ENCODE data around the gene RET.

Gene RET

DNA sequence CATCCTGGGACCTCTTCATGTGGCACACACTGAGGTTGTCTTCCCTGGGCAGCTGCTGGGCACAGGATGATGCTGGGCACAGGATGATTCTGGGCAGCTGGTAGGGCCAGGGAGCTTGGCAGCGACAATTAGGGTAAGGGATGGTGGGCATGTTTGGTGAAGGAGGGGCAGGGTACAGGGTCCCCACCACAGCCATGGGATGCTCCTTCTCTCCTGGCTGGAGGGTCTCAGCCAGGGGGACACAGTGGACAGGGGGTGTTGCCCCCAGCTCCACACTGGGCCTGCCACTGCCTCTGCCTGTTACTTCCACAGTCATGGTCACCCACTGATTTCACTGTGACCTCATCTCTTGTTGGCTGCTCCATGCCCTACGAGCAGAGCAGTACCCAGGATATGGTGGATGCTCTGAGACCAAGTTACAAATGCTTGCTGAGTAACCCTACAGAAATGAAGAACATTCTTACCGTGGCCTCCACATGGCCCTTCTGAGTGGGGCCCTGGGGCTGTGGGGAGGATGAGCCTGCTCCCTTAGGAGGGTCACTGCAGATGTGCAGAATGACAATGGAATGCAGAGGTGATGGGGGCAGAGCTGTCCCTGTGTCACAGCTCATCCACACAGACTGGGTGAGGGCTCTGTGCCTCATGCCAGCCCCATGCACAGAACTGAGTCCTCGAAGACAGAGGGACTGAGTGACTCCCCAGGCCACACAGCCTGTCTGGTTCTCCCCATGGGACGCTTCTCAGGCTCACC, 28.4 kb upstream of the RET start:
- Histone ChIP-seq H3K36me3 (ENCODE audit: control insufficient read depth, low read length) (no peaks in the 10 kb centered on the region), H4K20me1 (ENCODE audit: control insufficient read depth, insufficient read depth, low read depth, low read length) (no peaks in the 10 kb centered on the region), H3K4me1 (ENCODE audit: control insufficient read depth, low read length) (no peaks in the 10 kb centered on the region), H3K27ac (ENCODE audit: low read depth, low read length) (no peak overlapping the region), H3K4me3 (ENCODE audit: low read length) (no peak overlapping the region), H3F3A (ENCODE audit: control insufficient read depth, insufficient read depth) (no peaks in the 10 kb centered on the region), H3K9me2 (replicated peaks; ENCODE audit: control insufficient read depth, low read length) (no peaks in the 10 kb centered on the region), H3K9me3 (ENCODE audit: control insufficient read depth, insufficient read depth, low read length) (no peaks in the 10 kb centered on the region), H3K27me3 (ENCODE audit: control insufficient read depth, low read length) (no peaks in the 10 kb centered on the region; the same call in 1 of the 2 replicates), H3K4me2 (ENCODE audit: low read length) (no peak overlapping the region), H3K79me2 (ENCODE audit: control insufficient read depth, low read length) (no peaks in the 10 kb centered on the region)
- TF ChIP-seq, protein P1, sequence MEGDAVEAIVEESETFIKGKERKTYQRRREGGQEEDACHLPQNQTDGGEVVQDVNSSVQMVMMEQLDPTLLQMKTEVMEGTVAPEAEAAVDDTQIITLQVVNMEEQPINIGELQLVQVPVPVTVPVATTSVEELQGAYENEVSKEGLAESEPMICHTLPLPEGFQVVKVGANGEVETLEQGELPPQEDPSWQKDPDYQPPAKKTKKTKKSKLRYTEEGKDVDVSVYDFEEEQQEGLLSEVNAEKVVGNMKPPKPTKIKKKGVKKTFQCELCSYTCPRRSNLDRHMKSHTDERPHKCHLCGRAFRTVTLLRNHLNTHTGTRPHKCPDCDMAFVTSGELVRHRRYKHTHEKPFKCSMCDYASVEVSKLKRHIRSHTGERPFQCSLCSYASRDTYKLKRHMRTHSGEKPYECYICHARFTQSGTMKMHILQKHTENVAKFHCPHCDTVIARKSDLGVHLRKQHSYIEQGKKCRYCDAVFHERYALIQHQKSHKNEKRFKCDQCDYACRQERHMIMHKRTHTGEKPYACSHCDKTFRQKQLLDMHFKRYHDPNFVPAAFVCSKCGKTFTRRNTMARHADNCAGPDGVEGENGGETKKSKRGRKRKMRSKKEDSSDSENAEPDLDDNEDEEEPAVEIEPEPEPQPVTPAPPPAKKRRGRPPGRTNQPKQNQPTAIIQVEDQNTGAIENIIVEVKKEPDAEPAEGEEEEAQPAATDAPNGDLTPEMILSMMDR (IDR thresholded peaks at IDR 0.05; ENCODE audit: low read depth, low read length, poor library complexity, severe bottlenecking) = no peak
- no peak for TF ChIP-seq EZH2phosphoT487 (IDR thresholded peaks at IDR 0.05; ENCODE audit: borderline replicate concordance, low read length)

DNA sequence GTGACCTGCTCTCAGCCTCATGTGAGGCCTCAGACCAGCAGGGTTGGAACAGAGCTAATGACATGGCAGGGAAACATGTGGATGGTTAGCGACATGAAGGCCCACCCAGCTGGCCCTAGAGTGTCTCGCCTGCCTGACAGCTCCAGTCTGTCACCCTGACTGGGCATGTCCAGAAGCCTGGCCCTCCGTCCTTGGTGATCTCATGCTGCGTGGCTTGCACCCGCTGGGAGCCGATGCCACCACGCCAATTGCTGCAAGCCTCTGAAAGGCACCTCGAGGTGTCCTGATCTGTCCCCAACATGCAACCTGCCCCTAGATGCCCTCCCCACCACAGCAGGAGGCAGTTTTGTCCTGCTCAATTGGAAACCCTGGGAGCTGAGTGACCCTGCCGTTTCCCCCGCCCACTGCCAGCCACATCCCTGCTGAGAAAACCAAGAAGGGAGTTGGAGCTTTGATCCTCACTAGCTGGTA, 27.8 kb upstream of the RET start:
- Histone ChIP-seq H3K27ac (ENCODE audit: low read depth, low read length) (no peak overlapping the region), H3K9me2 (replicated peaks; ENCODE audit: control insufficient read depth, low read length) (no peaks in the 10 kb centered on the region), H3K27me3 (ENCODE audit: control insufficient read depth, low read length) (no peaks in the 10 kb centered on the region; the same call in 1 of the 2 replicates), H3K9me3 (ENCODE audit: control insufficient read depth, insufficient read depth, low read length) (no peaks in the 10 kb centered on the region), H4K20me1 (ENCODE audit: control insufficient read depth, insufficient read depth, low read depth, low read length) (no peaks in the 10 kb centered on the region), H3K4me2 (ENCODE audit: low read length) (no peak overlapping the region), H3K36me3 (ENCODE audit: control insufficient read depth, low read length) (no peaks in the 10 kb centered on the region), H3F3A (ENCODE audit: control insufficient read depth, insufficient read depth) (no peaks in the 10 kb centered on the region), H3K79me2 (ENCODE audit: control insufficient read depth, low read length) (no peaks in the 10 kb centered on the region), H3K4me1 (ENCODE audit: control insufficient read depth, low read length) (no peaks in the 10 kb centered on the region), H3K4me3 (ENCODE audit: low read length) (no peak overlapping the region)
- no peak for TF ChIP-seq EZH2phosphoT487 (IDR thresholded peaks at IDR 0.05; ENCODE audit: borderline replicate concordance, low read length)
- TF ChIP-seq, protein P1 (IDR thresholded peaks at IDR 0.05; ENCODE audit: low read depth, low read length, poor library complexity, severe bottlenecking) = no peak

DNA sequence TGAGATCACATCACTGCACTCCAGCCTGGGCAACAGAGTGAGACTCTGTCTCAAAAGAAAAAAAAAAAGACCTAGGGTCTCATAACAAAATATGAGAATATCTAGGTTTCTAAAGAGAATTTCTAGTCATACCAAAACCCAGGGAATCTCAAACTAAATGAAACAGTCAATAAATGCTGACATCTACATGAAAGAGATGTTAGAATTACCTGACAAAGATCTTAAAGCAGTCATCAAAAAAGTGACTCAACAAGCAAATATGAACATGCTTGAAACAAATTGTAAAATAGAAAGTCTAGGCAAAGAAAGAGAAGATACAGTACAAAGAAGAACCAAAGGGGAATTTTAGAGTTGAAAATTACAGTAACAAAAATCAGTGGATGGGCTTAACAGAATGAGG, 26.9 kb upstream of the RET start:
- Histone ChIP-seq H3K36me3 (ENCODE audit: control insufficient read depth, low read length) (no peaks in the 10 kb centered on the region), H3K9me3 (ENCODE audit: control insufficient read depth, insufficient read depth, low read length) (no peaks in the 10 kb centered on the region), H3K79me2 (ENCODE audit: control insufficient read depth, low read length) (no peaks in the 10 kb centered on the region), H4K20me1 (ENCODE audit: control insufficient read depth, insufficient read depth, low read depth, low read length) (no peaks in the 10 kb centered on the region), H3F3A (ENCODE audit: control insufficient read depth, insufficient read depth) (no peaks in the 10 kb centered on the region), H3K4me2 (ENCODE audit: low read length) (no peak overlapping the region), H3K4me1 (ENCODE audit: control insufficient read depth, low read length) (no peaks in the 10 kb centered on the region), H3K9me2 (replicated peaks; ENCODE audit: control insufficient read depth, low read length) (no peaks in the 10 kb centered on the region), H3K27ac (ENCODE audit: low read depth, low read length) (no peak overlapping the region), H3K27me3 (ENCODE audit: control insufficient read depth, low read length) (no peaks in the 10 kb centered on the region; the same call in 1 of the 2 replicates), H3K4me3 (ENCODE audit: low read length) (no peak overlapping the region)
- TF ChIP-seq, protein P1 (IDR thresholded peaks at IDR 0.05; ENCODE audit: low read depth, low read length, poor library complexity, severe bottlenecking) = no peak
- TF ChIP-seq EZH2phosphoT487 (IDR thresholded peaks at IDR 0.05; ENCODE audit: borderline replicate concordance, low read length) = no peak

Data from DOHH2 (cell line).